ENCODE data around the gene C14orf93. TPM values are rescaled to one million over a fixed set of nuclear protein-coding genes. Genes with fewer than 3 reads are reported as not detected.
"Not testable (repeated sequence)": the region's sequence is repeated elsewhere in the genome, so short reads cannot be mapped to it uniquely, and the experiment has no call there.

The C14orf93 gene
- total RNA-seq, 5 donors from 2014 or later (not counting 1 experiment from before 2014, with no cell fraction given) = 10.8 to 13.7 (median 12.4) TPM

DNA sequence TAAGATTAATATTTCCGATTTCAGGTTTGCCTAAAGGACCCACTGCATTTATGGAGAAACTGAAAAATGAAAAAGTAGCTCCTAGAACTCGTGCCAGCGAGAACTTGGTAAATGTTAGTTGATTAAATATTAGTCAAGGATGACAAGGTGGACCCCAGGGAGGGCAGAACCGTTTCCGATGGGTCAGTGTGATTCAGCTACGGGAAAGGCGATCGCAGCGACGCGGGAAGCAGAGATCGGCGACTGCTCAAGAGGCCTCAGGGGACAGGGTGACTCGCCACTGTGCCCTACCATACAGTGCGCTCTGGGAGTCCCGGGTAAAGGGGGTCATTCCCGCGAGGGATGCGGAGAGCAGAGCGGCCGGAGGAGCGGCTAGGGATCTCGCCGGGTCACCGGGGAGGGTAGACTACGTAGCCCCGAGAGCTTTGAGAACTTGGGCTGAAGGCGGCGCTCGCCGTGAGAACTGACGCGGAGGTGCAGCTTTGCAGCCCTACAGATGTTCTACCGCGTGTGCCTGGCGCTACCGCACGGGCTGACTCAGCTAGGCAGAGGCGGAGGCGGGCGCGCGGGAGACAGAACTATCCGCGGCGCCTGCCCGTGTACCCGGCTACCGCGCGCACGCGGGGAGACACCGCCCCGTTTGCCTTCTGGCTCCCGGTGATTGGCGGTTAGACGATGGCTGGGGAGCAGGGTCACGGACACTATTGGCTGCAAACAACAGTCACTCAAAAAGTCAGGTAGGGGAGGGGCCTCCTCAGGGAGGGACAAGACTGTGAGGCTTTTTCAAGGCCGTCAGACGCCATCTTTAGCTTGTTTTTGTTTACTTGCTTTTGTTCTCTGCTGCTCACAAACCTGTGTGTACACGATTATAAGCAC is 3.2 kb downstream of the C14orf93 start:
- H3K27me3 Mint-ChIP-seq = no peaks in the 10 kb centered on the region
- ChIA-PET CTCF (interaction anchor here (0.6 to 2.7 kb wide), 35 partner anchors 8 to 449 kb away, joined by 3 to 47 read pairs (median 5); partner anchors contain the start of genes ACIN1 (in 1 of the 2), AJUBA (in 1 of the 2), C14orf119 (in 1 of the 2) and DAD1 (in 1 of the 2)), POLR2A (interaction anchor here (0.5 to 1.4 kb wide), 15 partner anchors 14 to 1555 kb away, joined by 3 to 11 read pairs (median 4); partner anchors contain the start of genes ACIN1 (in 1 of the 2), C14orf119 (in 1 of the 2) and PSMB5 (in 1 of the 2))
- Histone ChIP-seq H3K4me3 (ENCODE audit: control insufficient read depth in 1 of 2, extremely low read depth in 1 of 2, low read length in 1 of 2) (peak overlapping the region; percentile 73 to 85), H3K9me3 (no peaks in the 10 kb centered on the region), H3K4me1 (ENCODE audit: control insufficient read depth in 1 of 2, extremely low read depth in 1 of 2, insufficient read depth in 2 of 2, low read length in 2 of 2) (peaks cover 25 to 32% of the 10 kb centered on the region in 2 experiments), H3K27ac (ENCODE audit: low read length) (peak overlapping the region; percentile 85), H3K27me3 (replicated peaks in 1 of 2; ENCODE audit: control insufficient read depth in 2 of 2, extremely low read depth in 1 of 2, insufficient read depth in 2 of 2, low read length in 1 of 2) (no peaks in the 10 kb centered on the region), H3K36me3 (ENCODE audit: control insufficient read depth in 2 of 2, extremely low read depth in 1 of 2, insufficient read depth in 1 of 2, low read length in 1 of 2) (no peaks in the 10 kb centered on the region)
- under 1% methylated on average over 62 of the region's 62 CpGs for WGBS (ENCODE audit: insufficient coverage)
- H3K9me3 Mint-ChIP-seq = no peaks in the 10 kb centered on the region
- peaks cover 36 to 47% (median 45%) of the 10 kb centered on the region in 3 donors for H3K4me1 Mint-ChIP-seq
- H3K4me3 Mint-ChIP-seq = peak overlapping the region; percentile 96 to 98 (median 97)
- peak overlapping the region; percentile 98 to 99 for H3K27ac Mint-ChIP-seq
- peak; percentile 94 to 97 (median 96) for ATAC-seq (replicated peaks in 1 of 4)
- no peaks in the 10 kb centered on the region for H3K36me3 Mint-ChIP-seq
- peak; percentile 89 to 99 (median 97) for DNase-seq

DNA sequence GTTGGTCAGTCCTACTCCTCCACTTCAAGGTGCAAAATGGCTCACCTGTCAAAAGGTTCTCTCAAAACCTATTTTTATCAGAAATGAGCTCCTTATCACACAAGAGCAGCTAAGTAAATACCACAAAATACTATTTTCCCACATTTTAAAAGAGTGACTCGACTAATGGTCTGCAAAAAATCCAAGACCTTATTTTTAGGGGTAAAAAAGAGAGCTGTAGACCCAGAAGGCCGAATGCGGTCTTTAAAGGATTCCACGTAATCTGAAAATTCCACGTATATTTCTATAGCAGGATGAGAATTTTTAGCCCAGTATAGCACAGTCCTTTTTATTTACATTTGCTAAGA is 3.8 kb downstream of the C14orf93 start:
- H3K27ac Mint-ChIP-seq = peak overlapping the region; percentile 98 to 99
- H3K27ac ChIP-seq (ENCODE audit: low read length) = peak overlapping the region; percentile 85
- H3K27me3 ChIP-seq (replicated peaks in 1 of 2; ENCODE audit: control insufficient read depth in 2 of 2, extremely low read depth in 1 of 2, insufficient read depth in 2 of 2, low read length in 1 of 2) = no peaks in the 10 kb centered on the region
- peak overlapping the region; percentile 73 to 85 for H3K4me3 ChIP-seq (ENCODE audit: control insufficient read depth in 1 of 2, extremely low read depth in 1 of 2, low read length in 1 of 2)
- ChIA-PET CTCF (interaction anchor here (0.6 to 2.7 kb wide), 24 partner anchors 9 to 436 kb away, joined by 3 to 47 read pairs (median 6); partner anchors contain the start of genes ACIN1 (in 1 of the 2), AJUBA (in 1 of the 2), C14orf119 (in 1 of the 2) and DAD1 (in 1 of the 2)), POLR2A (interaction anchor here (0.9 to 1.4 kb wide), 3 partner anchors 22 to 87 kb away, joined by 3 to 5 read pairs (median 3); no protein-coding TSS in a partner anchor)
- H3K36me3 Mint-ChIP-seq = no peaks in the 10 kb centered on the region
- no peaks in the 10 kb centered on the region for H3K27me3 Mint-ChIP-seq
- H3K4me1 Mint-ChIP-seq = peaks cover 36 to 44% (median 43%) of the 10 kb centered on the region in 3 donors
- peaks cover 25 to 32% of the 10 kb centered on the region in 2 experiments for H3K4me1 ChIP-seq (ENCODE audit: control insufficient read depth in 1 of 2, extremely low read depth in 1 of 2, insufficient read depth in 2 of 2, low read length in 2 of 2)
- ATAC-seq (replicated peaks in 1 of 4) (no peak), DNase-seq (no peak)
- peak overlapping the region; percentile 96 to 98 (median 97) for H3K4me3 Mint-ChIP-seq
- no peaks in the 10 kb centered on the region for H3K36me3 ChIP-seq (ENCODE audit: control insufficient read depth in 2 of 2, extremely low read depth in 1 of 2, insufficient read depth in 1 of 2, low read length in 1 of 2)
- no CpG with 5 or more reads among the region's 5 CpGs for WGBS (ENCODE audit: insufficient coverage)
- no peaks in the 10 kb centered on the region for H3K9me3 ChIP-seq
- H3K9me3 Mint-ChIP-seq = no peaks in the 10 kb centered on the region

DNA sequence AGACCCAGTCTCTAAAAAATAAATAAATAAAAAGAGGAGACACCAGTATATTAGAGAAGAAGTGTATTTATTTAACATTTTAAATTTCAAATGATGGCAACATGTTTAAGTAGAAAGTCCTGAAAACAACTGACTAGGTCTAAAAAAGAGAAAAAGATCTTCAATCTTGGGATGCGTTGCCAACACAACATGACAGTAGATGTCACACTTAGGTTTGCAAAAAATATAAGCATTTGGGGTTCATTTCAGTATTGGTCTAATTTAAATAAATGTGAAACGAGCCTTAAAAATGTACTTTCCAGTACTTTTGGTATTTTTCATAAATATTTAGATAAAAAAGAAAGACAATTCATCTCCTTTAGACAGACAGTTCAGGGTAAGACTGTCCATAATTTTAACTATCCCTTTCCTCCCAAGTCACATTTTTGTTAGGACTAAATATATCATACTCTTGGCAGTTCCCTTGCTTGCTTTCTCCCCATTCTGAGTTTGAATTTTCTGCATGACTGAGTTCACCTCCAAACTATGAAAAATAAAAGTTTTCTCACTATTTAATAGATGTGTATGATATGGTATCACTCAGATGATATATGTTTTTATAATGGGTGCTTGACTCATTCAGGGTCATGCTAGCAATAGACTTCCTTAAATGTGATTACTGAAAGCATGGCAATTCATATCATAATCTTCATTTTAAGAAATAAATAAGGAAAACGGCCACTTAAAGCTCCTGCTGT is 4.3 kb downstream of the C14orf93 start:
- Mint-ChIP-seq H3K4me1 (peaks cover 36 to 44% (median 43%) of the 10 kb centered on the region in 3 donors), H3K36me3 (no peaks in the 10 kb centered on the region), H3K4me3 (peak overlapping the region; percentile 96 to 98 (median 97)), H3K27me3 (no peaks in the 10 kb centered on the region), H3K9me3 (no peaks in the 10 kb centered on the region), H3K27ac (peak overlapping the region; percentile 98 to 99)
- Histone ChIP-seq H3K4me3 (ENCODE audit: control insufficient read depth in 1 of 2, extremely low read depth in 1 of 2, low read length in 1 of 2) (no peak overlapping the region), H3K36me3 (ENCODE audit: control insufficient read depth in 2 of 2, extremely low read depth in 1 of 2, insufficient read depth in 1 of 2, low read length in 1 of 2) (no peaks in the 10 kb centered on the region), H3K9me3 (no peaks in the 10 kb centered on the region), H3K4me1 (ENCODE audit: control insufficient read depth in 1 of 2, extremely low read depth in 1 of 2, insufficient read depth in 2 of 2, low read length in 2 of 2) (peaks cover 24 to 32% of the 10 kb centered on the region in 2 experiments), H3K27ac (ENCODE audit: low read length) (no peak overlapping the region), H3K27me3 (replicated peaks in 1 of 2; ENCODE audit: control insufficient read depth in 2 of 2, extremely low read depth in 1 of 2, insufficient read depth in 2 of 2, low read length in 1 of 2) (no peaks in the 10 kb centered on the region)
- ChIA-PET POLR2A (interaction anchor here in 1 of 2 donors (1.4 kb wide), 1 partner anchor 66 kb away, joined by 5 read pairs; no protein-coding TSS in a partner anchor), CTCF (interaction anchor here (0.6 to 2.7 kb wide), 16 partner anchors 9 to 435 kb away, joined by 3 to 47 read pairs (median 6); partner anchors contain the start of genes AJUBA (in 1 of the 2), PRMT5 (in 1 of the 2) and PSMB5 (in 1 of the 2))
- ATAC-seq (replicated peaks in 1 of 4) (no peak), DNase-seq (no peak)
- 50% methylated on average over 1 of the region's 3 CpGs for WGBS (ENCODE audit: insufficient coverage)

DNA sequence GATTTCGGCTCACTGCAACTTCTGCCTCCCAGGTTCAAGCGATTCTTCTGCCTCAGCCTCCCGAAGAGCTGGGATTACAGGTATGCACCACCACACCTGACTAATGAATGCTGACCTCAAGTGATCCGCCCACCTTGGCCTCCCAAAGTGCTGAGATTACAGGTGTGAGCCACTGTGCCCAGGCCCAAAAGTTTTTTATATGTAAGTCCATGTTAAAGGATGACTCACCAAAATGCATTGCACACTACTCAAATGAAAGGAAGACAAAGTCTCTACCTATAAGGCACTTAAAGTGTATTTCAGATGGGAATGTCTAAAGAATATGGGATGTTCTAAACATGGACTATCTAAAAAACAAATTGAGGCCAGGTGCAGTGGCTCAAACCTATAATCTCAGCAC is 5.7 kb downstream of the C14orf93 start:
- ATAC-seq (replicated peaks in 1 of 4); H3K27me3 ChIP-seq (replicated peaks in 1 of 2; ENCODE audit: control insufficient read depth in 2 of 2, extremely low read depth in 1 of 2, insufficient read depth in 2 of 2, low read length in 1 of 2); POLR2A ChIA-PET; H3K27ac ChIP-seq (ENCODE audit: low read length); H3K27ac Mint-ChIP-seq; H3K36me3 ChIP-seq (ENCODE audit: control insufficient read depth in 2 of 2, extremely low read depth in 1 of 2, insufficient read depth in 1 of 2, low read length in 1 of 2); H3K9me3 ChIP-seq; H3K27me3 Mint-ChIP-seq; H3K36me3 Mint-ChIP-seq; CTCF ChIA-PET; H3K9me3 Mint-ChIP-seq; H3K4me3 Mint-ChIP-seq; H3K4me3 ChIP-seq (ENCODE audit: control insufficient read depth in 1 of 2, extremely low read depth in 1 of 2, low read length in 1 of 2); DNase-seq: not testable (repeated sequence)
- WGBS (ENCODE audit: insufficient coverage) = 100% methylated on average over 3 of the region's 4 CpGs
- peaks cover 31 to 35% (median 32%) of the 10 kb centered on the region in 3 donors for H3K4me1 Mint-ChIP-seq
- peaks cover 17 to 25% of the 10 kb centered on the region in 2 experiments for H3K4me1 ChIP-seq (ENCODE audit: control insufficient read depth in 1 of 2, extremely low read depth in 1 of 2, insufficient read depth in 2 of 2, low read length in 2 of 2)

DNA sequence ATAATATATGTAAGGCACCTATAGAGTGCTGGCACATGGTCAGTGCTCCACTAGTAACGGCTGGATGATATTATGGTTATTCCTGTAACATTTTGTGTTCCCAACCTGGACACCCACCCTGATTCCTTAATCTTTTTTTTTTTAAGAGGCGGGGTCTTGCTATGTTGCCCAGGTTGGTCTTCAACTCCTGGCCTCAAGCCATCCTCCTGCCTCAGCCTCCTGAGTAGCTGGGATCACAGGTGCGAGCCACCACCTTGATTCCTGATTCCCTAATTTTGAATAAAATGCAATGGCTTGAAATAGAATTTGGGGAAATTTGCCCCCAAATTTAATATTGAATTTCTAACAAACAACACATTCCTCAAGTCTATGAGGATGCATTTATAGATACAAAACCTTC is 7.4 kb downstream of the C14orf93 start:
- no peak overlapping the region for H3K4me3 ChIP-seq (ENCODE audit: control insufficient read depth in 1 of 2, extremely low read depth in 1 of 2, low read length in 1 of 2)
- no peaks in the 10 kb centered on the region for H3K9me3 ChIP-seq
- H3K27ac ChIP-seq (ENCODE audit: low read length) = no peak overlapping the region
- peaks cover 9 to 13% of the 10 kb centered on the region in 2 experiments for H3K4me1 ChIP-seq (ENCODE audit: control insufficient read depth in 1 of 2, extremely low read depth in 1 of 2, insufficient read depth in 2 of 2, low read length in 2 of 2)
- H3K4me1 Mint-ChIP-seq = peaks cover 18 to 24% (median 19%) of the 10 kb centered on the region in 3 donors
- H3K27me3 ChIP-seq (replicated peaks in 1 of 2; ENCODE audit: control insufficient read depth in 2 of 2, extremely low read depth in 1 of 2, insufficient read depth in 2 of 2, low read length in 1 of 2) = no peaks in the 10 kb centered on the region
- H3K9me3 Mint-ChIP-seq = no peaks in the 10 kb centered on the region
- no peak for ATAC-seq (replicated peaks in 1 of 4)
- no peak for DNase-seq
- no peak overlapping the region for H3K4me3 Mint-ChIP-seq
- CTCF ChIA-PET = interaction anchor here (0.6 to 1.6 kb wide), 5 partner anchors 18 to 1098 kb away, joined by 3 to 5 read pairs (median 3); no protein-coding TSS in a partner anchor
- peaks cover 7% of the 10 kb centered on the region for H3K36me3 Mint-ChIP-seq
- no peaks in the 10 kb centered on the region for H3K27me3 Mint-ChIP-seq
- H3K36me3 ChIP-seq (ENCODE audit: control insufficient read depth in 2 of 2, extremely low read depth in 1 of 2, insufficient read depth in 1 of 2, low read length in 1 of 2) = peaks cover 4% of the 10 kb centered on the region in 2 donors
- WGBS (ENCODE audit: insufficient coverage) = 100% methylated on average over 1 of the region's 3 CpGs
- no peak overlapping the region for H3K27ac Mint-ChIP-seq
- POLR2A ChIA-PET = interaction anchor here in 1 of 2 donors (0.6 kb wide), 1 partner anchor 14 kb away, joined by 3 read pairs; no protein-coding TSS in a partner anchor

Measured in T-cell (primary cell).